Measurements from ENCODE around the gene SLC10A3.

SLC10A3 gene

GRCh38 chrX:154490414-154491083, at the start of gene SLC10A3:
TSS of gene SLC10A3 (minus strand) at chrX:154490629. CDS start at chrX:154488940, 1,689 bp downstream.
- DNase-seq (ENCODE audit: low spot score): peak; percentile 92

- peak; percentile 74 for DNase-seq (ENCODE audit: low spot score)
Measured at GRCh38 chrX:154539077-154539476, 48.6 kb upstream of the SLC10A3 start.

DNA sequence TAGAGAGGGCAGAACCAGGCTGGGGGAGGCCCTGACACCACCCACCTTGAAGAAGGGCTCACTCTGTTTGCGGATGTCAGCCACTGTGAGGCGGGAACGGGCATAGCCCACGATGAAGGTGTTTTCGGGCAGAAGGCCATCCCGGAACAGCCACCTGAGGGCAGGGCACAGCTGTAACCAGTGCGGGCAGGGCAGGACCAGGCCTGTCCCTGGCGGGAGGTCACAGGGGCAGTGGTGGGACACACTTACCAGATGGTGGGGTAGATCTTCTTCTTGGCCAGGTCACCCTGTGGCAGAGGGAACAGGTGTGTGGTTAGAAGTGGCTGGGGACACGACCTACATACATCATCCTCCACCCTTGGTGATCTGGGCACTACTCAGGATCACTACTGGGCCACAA, 45.5 kb upstream of the SLC10A3 start:
- DNase-seq (ENCODE audit: low spot score): no peak

DNA sequence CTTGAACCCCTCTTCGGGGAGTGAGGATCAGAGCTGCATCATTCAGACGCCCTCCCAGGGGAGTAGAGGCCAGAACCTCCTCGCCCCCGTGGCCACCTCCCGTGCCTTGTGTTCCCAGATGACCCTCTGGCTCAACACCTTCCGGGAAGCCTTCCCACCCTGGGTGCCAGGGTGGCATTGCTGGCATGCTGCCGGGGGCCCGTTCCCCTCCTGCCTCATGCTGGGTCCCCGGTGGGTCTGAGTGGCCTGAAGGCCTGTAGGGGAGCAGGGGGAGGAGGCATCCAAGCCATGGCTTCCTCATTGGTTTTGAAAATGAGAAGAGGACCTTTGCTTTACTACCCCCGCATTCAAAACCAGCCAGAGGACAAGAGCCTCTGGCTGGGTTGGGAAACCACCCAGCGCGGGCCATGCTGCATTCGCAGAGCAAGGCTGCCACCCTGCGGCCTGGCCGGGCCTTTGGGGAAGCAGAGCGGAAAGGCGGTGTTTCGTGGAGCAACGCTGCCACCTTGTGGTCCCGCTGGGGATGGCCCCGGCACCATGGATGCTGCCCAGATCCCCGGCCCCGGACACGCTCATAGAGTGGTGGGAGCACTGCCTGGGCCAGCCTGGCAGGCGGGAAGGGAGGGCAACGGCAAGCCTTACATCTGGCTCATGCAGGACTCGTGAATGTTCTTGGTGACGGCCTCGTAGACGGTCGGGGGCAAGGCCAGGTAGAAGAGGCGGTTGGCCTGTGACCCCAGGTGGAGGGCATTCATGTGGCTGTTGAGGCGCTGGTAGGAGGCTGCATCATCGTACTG, 44.3 kb upstream of the SLC10A3 start:
- peak; percentile 81 for DNase-seq (ENCODE audit: low spot score)

DNA sequence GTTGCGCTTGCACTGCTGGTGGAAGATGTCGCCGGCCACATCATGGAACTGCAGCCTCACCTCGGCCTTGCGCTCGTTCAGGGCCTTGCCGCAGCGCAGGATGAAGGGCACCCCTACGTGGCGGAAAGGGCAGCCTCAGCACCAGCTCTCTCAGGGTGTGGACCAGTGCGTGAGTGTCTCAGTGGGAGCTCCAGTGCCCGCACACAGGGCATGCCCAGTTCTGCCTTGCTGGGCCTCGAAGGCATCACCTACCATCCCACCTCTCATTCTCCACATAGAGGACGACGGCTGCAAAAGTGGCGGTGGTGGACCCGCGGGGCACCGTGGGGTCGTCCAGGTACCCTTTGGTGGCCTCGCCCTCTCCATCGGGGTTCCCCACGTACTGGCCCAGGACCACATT, 42.3 kb upstream of the SLC10A3 start:
- DNase-seq (ENCODE audit: low spot score): no peak

GRCh38 chrX:154531626-154532025, 41.2 kb upstream of the SLC10A3 start:
- DNase-seq (ENCODE audit: low spot score): no peak

GRCh38 chrX:154530286-154530685, 39.9 kb upstream of the SLC10A3 start:
- no peak for DNase-seq (ENCODE audit: low spot score)

DNA sequence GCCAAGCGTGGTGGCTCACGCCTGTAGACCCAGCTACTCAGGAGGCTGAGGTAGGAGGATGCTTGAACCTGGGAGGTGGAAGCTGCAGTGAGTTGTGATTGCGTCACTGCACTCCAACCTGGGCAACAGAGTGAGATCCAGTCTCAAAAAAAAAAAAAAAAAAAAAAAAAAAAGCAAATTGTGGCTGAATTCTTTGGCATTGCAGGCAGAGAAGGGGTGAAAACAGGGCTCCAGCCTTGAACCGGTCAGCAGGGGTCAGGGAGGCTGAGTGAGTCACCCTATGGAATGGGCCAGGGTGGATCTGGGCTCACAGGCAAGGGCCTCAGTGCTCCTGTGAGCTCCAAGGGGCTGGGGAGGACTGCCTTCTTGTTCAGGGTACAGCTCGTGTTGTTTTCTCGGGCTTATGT, 38.8 kb upstream of the SLC10A3 start:
- DNase-seq (ENCODE audit: low spot score): no peak

DNA sequence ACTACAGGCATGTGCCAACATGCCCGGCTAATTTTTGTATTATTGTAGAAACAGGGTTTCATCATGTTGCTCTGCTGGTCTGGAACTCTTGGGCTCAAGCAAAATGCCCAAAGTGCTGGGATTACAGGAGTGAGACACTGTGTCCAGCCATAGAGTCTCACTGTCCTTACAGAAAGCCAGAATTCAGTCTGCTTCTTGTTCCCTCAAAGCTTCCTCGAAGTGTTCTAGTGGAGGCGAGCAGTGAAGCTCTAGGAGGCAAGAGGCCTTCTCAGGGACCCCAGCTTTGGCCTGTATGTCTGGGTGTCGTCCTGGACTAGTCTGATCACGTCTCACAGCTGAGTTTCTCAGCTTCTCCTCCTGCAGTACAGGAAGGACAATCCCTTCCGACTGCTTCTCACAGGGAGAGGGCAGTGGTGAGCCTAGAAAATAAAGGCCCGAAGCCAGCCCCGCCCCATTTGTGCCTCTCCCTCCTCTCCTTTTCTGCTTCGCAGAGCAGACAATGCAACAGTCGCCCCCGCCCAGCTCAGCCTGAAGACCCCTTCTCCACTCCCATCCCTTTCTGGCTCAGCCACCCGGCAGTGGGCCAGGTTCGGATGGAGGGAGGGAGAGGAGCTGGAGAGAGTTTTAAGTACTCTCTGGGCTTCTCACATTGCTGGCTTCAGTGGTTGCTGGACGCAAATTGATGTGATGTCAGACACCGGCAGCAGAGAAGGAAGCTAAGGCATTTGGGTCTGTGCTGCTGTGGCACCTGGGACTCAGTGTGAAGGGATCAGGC, 36.7 kb upstream of the SLC10A3 start:
- peak; percentile 84 for DNase-seq (ENCODE audit: low spot score)

DNA sequence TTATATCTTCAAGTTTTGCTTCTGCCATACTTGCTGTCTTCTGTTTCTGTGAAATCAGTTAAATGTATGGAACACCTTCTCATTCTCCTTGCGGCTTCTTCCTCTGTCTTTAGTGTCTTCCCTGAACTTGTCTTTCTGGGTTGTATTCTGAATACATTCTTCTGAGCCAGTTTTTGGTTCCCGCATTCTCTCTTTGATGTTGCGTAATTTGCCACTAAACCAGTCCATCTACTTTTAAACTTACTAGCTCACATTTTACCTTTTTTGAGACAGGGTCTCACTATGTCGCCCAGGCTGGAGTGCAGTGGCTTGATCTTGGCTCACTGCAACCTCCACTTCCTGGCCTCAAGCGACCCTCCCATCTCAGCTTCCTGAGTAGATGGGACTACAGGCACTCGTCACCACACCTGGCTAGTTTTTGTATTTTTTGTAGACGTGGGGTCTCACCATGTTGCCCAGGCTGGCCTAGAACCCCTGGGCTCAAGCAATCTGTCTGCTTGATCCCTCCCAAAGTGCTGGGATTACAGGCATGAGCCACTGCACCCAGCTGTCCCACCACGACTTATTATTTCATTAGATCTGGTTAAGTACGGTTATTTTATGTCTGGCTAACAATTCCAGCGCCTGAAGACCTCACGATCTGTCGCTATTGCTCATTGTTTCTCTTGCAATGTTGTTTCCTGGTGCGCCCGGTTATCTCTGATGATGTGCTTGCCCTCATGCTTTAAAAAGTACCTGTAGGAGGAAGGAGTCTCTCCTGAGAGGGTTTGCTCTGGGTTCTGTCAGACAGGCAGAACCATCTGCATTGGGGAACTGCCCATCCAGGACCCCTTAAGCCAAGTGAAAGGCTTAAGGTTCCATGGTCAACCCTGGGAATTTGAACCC, 35.4 kb upstream of the SLC10A3 start:
- no peak for DNase-seq (ENCODE audit: low spot score)

GRCh38 chrX:154519389-154519788, 29.0 kb upstream of the SLC10A3 start:
- no peak for DNase-seq (ENCODE audit: low spot score)

DNA sequence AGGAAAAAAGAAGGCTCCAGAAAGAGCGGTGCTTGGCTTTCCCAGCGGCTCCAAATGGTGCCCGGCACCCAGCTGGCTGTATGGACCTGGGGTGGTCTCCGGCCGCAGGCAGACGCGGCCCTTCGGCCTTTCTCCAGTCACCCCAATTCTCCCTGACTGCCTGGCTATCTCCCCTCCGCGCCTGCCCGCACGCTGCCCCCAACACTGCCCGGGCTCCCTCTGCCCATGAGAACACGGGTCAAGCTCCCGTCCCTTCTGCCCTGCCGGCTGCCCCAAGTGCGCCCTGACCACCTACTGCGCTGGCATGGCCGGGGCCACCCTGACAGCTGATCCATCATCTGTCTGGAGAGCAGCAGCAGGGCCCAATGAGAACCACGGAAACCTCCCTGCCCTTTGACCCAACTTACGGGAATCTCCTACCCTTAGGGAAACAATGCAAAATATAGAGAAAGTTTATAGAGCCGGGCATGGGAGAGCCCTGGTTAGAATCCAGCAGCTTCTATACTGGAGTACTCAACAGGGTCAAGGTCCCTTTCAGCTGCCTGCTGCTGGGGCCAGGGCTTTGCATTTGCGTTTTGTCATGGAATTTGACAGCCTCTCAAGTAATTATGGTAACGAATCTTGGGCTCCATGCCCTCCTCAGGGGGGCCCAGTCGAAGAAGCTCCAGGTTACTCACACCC, 26.8 kb upstream of the SLC10A3 start:
- DNase-seq (ENCODE audit: low spot score): no peak

- peak; percentile 84 for DNase-seq (ENCODE audit: low spot score)
Measured at GRCh38 chrX:154516656-154517100, 26.2 kb upstream of the SLC10A3 start.

GRCh38 chrX:154515966-154516655, 25.7 kb upstream of the SLC10A3 start, which contains the start of gene FAM3A:
TSS of gene FAM3A (minus strand) at chrX:154516232. CDS start at chrX:154515772, 460 bp downstream.
- peak; percentile 82 for DNase-seq (ENCODE audit: low spot score)

- no peak for DNase-seq (ENCODE audit: low spot score)
Measured at GRCh38 chrX:154515090-154515965, 24.9 kb upstream of the SLC10A3 start.

DNA sequence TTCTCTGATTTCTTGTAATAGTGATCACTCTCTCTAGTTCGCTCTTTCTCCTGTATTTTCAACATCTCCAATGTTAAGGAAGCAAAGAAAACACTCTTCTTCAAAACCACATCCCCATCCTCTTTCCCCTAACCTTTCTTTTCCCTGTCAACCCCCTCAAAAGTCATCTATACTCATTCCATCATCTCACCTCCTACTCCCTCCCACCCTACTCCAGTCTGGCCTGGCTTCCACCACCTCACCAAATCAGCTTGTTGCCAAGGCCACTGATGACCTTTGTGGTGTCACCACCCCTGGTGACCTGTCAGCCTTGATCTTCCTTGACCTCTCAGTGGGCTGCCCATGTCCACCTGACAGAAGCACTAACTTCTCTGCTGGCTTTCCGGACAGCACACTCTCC, 23.3 kb upstream of the SLC10A3 start:
- no peak for DNase-seq (ENCODE audit: low spot score)

GRCh38 chrX:154512879-154513553, 22.6 kb upstream of the SLC10A3 start:
- no peak for DNase-seq (ENCODE audit: low spot score)

DNA sequence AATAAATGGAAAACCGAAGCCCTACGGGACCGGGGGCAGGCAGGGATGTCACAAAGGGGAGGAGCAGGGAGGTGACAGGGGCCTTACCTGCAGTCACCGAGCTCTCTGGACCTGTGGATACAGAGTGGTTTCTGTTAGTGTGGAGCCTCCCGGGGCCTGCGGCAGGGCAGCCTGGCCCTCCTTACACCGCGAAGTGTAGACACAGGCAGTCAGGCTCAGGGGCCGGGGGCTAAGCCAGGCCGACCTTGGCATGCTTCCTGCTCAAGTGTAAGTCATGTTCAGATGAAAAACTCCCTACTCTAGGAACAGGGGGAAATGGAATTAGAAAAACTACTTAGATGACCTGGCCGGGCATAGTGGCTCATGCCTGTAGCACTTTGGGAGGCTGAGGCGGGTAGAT, 21.3 kb upstream of the SLC10A3 start:
- no peak for DNase-seq (ENCODE audit: low spot score)

GRCh38 chrX:154509455-154509854, 19.0 kb upstream of the SLC10A3 start:
- DNase-seq (ENCODE audit: low spot score): no peak

All from pons (tissue), 1 donor.